SU-DHL-6 (cell line): ENCODE results near the gene DPP10.

Experiments used
- H2AFZ ChIP-seq: fragments of 200-600 bp; sonication (generic); 2 replicates; pipeline ENCODE4 v1.6.1; 2014; ENCODE audit warnings: low read depth, mild to moderate bottlenecking, moderate library complexity, mixed read lengths, antibody characterized with exemption, low read length; ENCODE audit not compliant: severe bottlenecking
- H3F3A ChIP-seq: fragments of 200-600 bp; shearing (Covaris generic); 2 replicates; pipeline ENCODE4 v1.6.0; 2016; ENCODE audit warnings: antibody characterized with exemption, mild to moderate bottlenecking; ENCODE audit not compliant: insufficient read depth
- H3K27ac ChIP-seq: fragments of 200-600 bp; sonication (generic); 2 replicates; pipeline ENCODE4 v1.5.1; 2016; ENCODE audit warnings: low read depth, mild to moderate bottlenecking, low read length, moderate library complexity, mixed read lengths
- H3K27me3 ChIP-seq: fragments of 200-600 bp; sonication (generic), shearing (Covaris generic); 2 replicates; pipeline ENCODE4 v1.6.0; 2014; ENCODE audit warnings: mild to moderate bottlenecking, low read length
- H3K36me3 ChIP-seq: fragments of 200-600 bp; sonication (generic); 2 replicates; pipeline ENCODE4 v1.6.1; 2014; ENCODE audit warnings: mild to moderate bottlenecking, low read length, mixed read lengths
- H3K4me2 ChIP-seq: fragments of 300-600, 200-600 bp; shearing (Covaris generic), sonication (generic); 2 replicates; pipeline ENCODE4 v1.6.0; 2014; ENCODE audit warnings: low read length, low read depth, mild to moderate bottlenecking; ENCODE audit not compliant: poor library complexity, severe bottlenecking
- H3K4me3 ChIP-seq: fragments of 200-600 bp; sonication (generic); 2 replicates; pipeline ENCODE4 v1.5.1; 2014; ENCODE audit warnings: antibody characterized with exemption, low read length, mild to moderate bottlenecking, mixed read lengths; ENCODE audit not compliant: insufficient read depth, poor library complexity, severe bottlenecking
- H3K79me2 ChIP-seq: fragments of 200-600 bp; sonication (generic); 2 replicates; pipeline ENCODE4 v1.6.1; 2014; ENCODE audit warnings: mild to moderate bottlenecking, low read length, moderate library complexity; ENCODE audit not compliant: insufficient read depth
- H3K9ac ChIP-seq: fragments of 200-600 bp; sonication (generic); 2 replicates; pipeline ENCODE4 v1.7.0; 2014; ENCODE audit warnings: mild to moderate bottlenecking, low read length
- H3K9me2 ChIP-seq: fragments of 200-600 bp; sonication (generic); replicated peaks from 2 replicates; pipeline ENCODE4 v1.6.1; 2014; ENCODE audit warnings: low read length; ENCODE audit not compliant: insufficient read depth
- H3K9me3 ChIP-seq: fragments of 200-600 bp; sonication (generic); 2 replicates; pipeline ENCODE4 v1.6.1; 2014; ENCODE audit warnings: low read length, mixed read lengths; ENCODE audit not compliant: insufficient read depth
- H4K20me1 ChIP-seq: fragments of 200-600 bp; sonication (generic); 2 replicates; pipeline ENCODE4 v1.6.1; 2014; ENCODE audit warnings: low read depth, mild to moderate bottlenecking, antibody characterized with exemption, low read length, moderate library complexity, mixed read lengths
- CTCF ChIP-seq: fragments of 200-600 bp; sonication (generic); IDR thresholded peaks from one replicate; pipeline ENCODE4 v1.5.1; 2017; ENCODE audit warnings: antibody characterized with exemption, mild to moderate bottlenecking, low read length, moderate library complexity; ENCODE audit not compliant: insufficient read depth, poor library complexity, severe bottlenecking
- EZH2phosphoT487 ChIP-seq: fragments of 200-600 bp; sonication (generic), shearing (Covaris generic); conservative IDR thresholded peaks from 2 replicates; pipeline ENCODE4 v1.6.1; 2018; ENCODE audit warnings: mild to moderate bottlenecking, antibody characterized with exemption, low read length, moderate library complexity, mixed read lengths

Gene DPP10

GRCh38 chr2:115292742-115293141 is 850.3 kb downstream of the DPP10 start:
- Histone ChIP-seq H3K27ac (no peak overlapping the region), H3K9me2 (no peaks in the 10 kb centered on the region)
- TF ChIP-seq CTCF (no peak), EZH2phosphoT487 (no peak)

GRCh38 chr2:115294999-115295398 is 852.6 kb downstream of the DPP10 start:
- H3K4me2 ChIP-seq = no peak overlapping the region
- TF ChIP-seq EZH2phosphoT487 (no peak), CTCF (no peak)

More at GRCh38 chr2:115292742-115293141, 850.3 kb downstream of the DPP10 start:
- Histone ChIP-seq H3K36me3 (no peaks in the 10 kb centered on the region), H3K79me2 (no peaks in the 10 kb centered on the region), H3K9me3 (no peaks in the 10 kb centered on the region), H3K4me2 (no peak overlapping the region), H3F3A (no peaks in the 10 kb centered on the region), H3K27me3 (no peaks in the 10 kb centered on the region), H3K9ac (no peak overlapping the region), H3K4me3 (no peak overlapping the region), H2AFZ (no peak overlapping the region), H4K20me1 (no peaks in the 10 kb centered on the region)

GRCh38 chr2:115297056-115297455 is 854.6 kb downstream of the DPP10 start:
- Histone ChIP-seq H3K27me3 (no peaks in the 10 kb centered on the region), H4K20me1 (no peaks in the 10 kb centered on the region), H3K9ac (no peak overlapping the region)

More at GRCh38 chr2:115294999-115295398, 852.6 kb downstream of the DPP10 start:
- no peak overlapping the region for H3K4me3 ChIP-seq
- H3K79me2 ChIP-seq = no peaks in the 10 kb centered on the region
- no peaks in the 10 kb centered on the region for H3K9me3 ChIP-seq
- no peak overlapping the region for H3K27ac ChIP-seq
- H3K9me2 ChIP-seq = no peaks in the 10 kb centered on the region
- H2AFZ ChIP-seq = no peak overlapping the region
- no peaks in the 10 kb centered on the region for H3F3A ChIP-seq
- no peaks in the 10 kb centered on the region for H3K36me3 ChIP-seq
- H4K20me1 ChIP-seq = no peaks in the 10 kb centered on the region
- H3K27me3 ChIP-seq = no peaks in the 10 kb centered on the region
- no peak overlapping the region for H3K9ac ChIP-seq

More at GRCh38 chr2:115297056-115297455, 854.6 kb downstream of the DPP10 start:
- Histone ChIP-seq H3K4me3 (no peak overlapping the region), H3K9me2 (no peaks in the 10 kb centered on the region), H3F3A (no peaks in the 10 kb centered on the region), H3K4me2 (no peak overlapping the region), H3K9me3 (no peaks in the 10 kb centered on the region), H3K27ac (no peak overlapping the region), H3K79me2 (no peaks in the 10 kb centered on the region), H2AFZ (no peak overlapping the region), H3K36me3 (no peaks in the 10 kb centered on the region)
- TF ChIP-seq CTCF (no peak), EZH2phosphoT487 (no peak)
